Ovary (tissue), 3 donors: ENCODE measurements around the gene ENTPD2.

Source experiments
- POLR2A ChIP-seq: fragments of 450-650 bp; IDR thresholded peaks from one replicate; pipeline ENCODE4 v1.6.1; 2017; ENCODE audit warnings: antibody characterized with exemption, mild to moderate bottlenecking, moderate library complexity
- TF ChIP-seq, protein P1 (sequence below), 3 donors: fragments of 450-650 bp in 2 of 3; fragments of 200-600 bp in 1 of 3; IDR thresholded peaks; one replicate each; pipeline versions ENCODE4 v1.5.1 to v1.8.0; 2016 to 2022; ENCODE audit warnings: antibody characterized with exemption in 3 of 3, mild to moderate bottlenecking in 1 of 3
- donor health status: DM: no; HTN: no; CAD: no.

DNA sequence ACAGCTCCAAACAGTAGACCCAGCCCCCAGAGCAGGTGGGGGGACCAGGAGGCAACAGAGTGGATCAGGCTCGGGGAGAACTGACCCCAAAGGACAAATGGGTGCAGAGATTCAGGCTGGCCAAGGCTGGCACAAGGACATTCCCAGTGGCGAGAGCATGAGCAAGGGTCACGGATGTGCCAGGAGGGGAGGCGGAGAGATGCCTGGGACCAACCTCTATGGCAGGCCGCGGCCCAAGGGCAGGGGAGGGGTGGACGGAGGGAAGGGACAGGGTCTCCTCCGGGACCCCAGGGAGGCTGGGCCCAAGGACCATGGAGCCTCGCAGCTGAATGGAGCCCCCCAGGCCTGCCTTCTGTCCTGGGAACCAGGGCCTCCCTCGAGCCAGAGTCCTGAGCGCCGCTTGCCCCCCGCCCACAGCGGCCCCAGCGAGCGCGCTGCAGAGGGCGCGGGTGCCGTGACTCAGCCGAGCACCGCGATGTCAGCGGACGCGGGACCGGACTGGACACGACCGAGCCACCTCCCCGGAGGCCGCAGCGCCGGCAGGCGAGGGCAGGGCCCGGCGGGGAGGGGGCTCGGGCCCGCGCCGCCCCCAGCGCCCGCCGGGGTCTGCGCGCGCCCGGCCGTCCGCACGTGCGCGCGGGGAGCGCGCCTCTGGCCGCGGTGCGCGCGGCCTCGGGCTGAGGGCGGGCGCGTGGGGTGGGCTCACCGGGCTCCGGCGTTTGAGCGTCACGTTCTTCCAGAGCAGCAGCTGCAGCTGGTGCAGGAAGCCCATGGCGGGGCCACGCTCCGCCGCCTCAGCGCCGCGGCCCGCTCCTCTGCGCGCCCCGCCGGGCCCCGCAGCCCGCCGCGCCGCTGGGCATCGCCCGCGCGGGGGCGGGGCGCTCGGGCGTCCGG, 26.2 kb downstream of the ENTPD2 start, which contains the start of gene ABCA2:
- TF ChIP-seq, protein P1, sequence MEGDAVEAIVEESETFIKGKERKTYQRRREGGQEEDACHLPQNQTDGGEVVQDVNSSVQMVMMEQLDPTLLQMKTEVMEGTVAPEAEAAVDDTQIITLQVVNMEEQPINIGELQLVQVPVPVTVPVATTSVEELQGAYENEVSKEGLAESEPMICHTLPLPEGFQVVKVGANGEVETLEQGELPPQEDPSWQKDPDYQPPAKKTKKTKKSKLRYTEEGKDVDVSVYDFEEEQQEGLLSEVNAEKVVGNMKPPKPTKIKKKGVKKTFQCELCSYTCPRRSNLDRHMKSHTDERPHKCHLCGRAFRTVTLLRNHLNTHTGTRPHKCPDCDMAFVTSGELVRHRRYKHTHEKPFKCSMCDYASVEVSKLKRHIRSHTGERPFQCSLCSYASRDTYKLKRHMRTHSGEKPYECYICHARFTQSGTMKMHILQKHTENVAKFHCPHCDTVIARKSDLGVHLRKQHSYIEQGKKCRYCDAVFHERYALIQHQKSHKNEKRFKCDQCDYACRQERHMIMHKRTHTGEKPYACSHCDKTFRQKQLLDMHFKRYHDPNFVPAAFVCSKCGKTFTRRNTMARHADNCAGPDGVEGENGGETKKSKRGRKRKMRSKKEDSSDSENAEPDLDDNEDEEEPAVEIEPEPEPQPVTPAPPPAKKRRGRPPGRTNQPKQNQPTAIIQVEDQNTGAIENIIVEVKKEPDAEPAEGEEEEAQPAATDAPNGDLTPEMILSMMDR (IDR thresholded peaks at IDR 0.05) = no peak
- TF ChIP-seq POLR2A = no peak
